Heart right ventricle (tissue), 16 donors: ENCODE results near the gene DKK3. TPM values are rescaled to one million over a fixed set of nuclear protein-coding genes. Genes with fewer than 3 reads are reported as not detected.

ENCODE experiments used
- ATAC-seq, 8 donors: fragments of 200-7000 bp; cut with Tn5 transposase; one replicate each; pipeline ENCODE4 v1.9.1; 2020; ENCODE audit warnings: mild to moderate bottlenecking in 8 of 8, moderate library complexity in 8 of 8, moderate number of reproducible peaks in 1 of 8
- DNase-seq, 2 donors: peaks; one replicate each; pipeline ENCODE4 v3.0.0-alpha.2; 2020
- H3K27ac ChIP-seq, 10 donors: fragments of 200-600 bp; sonication (generic) in 2 of 10; one replicate each; pipeline versions ENCODE4 v1.5.0 to v1.8.0; 2020 to 2022; ENCODE audit warnings: mild to moderate bottlenecking in 3 of 10
- H3K27me3 ChIP-seq, 7 donors: fragments of 200-600 bp; one replicate each; pipeline ENCODE4 v1.8.0; 2021 to 2022; ENCODE audit warnings: mild to moderate bottlenecking in 2 of 7
- H3K36me3 ChIP-seq, 9 donors: fragments of 200-600 bp; sonication (generic) in 1 of 9; one replicate each; pipeline versions ENCODE4 v1.5.0 to v1.8.0; 2020 to 2022; ENCODE audit warnings: mild to moderate bottlenecking in 2 of 9
- H3K4me1 ChIP-seq, 9 donors: fragments of 200-600 bp; sonication (generic) in 1 of 9; one replicate each; pipeline versions ENCODE4 v1.5.0 to v1.8.0; 2020 to 2022; ENCODE audit warnings: mild to moderate bottlenecking in 4 of 9
- H3K4me3 ChIP-seq, 10 donors: fragments of 200-600 bp; sonication (generic) in 2 of 10; one replicate each; pipeline versions ENCODE4 v1.5.0 to v1.8.0; 2020 to 2022; ENCODE audit warnings: mild to moderate bottlenecking in 7 of 10, moderate library complexity in 2 of 10
- H3K9me3 ChIP-seq, 11 donors: fragments of 200-600 bp in 10 of 11; sonication (generic) in 2 of 11; one replicate each; pipeline versions ENCODE4 v1.5.0 to v1.8.0; 2013 to 2022; ENCODE audit warnings: mild to moderate bottlenecking in 2 of 11, control low read depth in 1 of 11, moderate library complexity in 1 of 11
- CTCF ChIP-seq, 9 donors: fragments of 200-600 bp; sonication (generic) in 2 of 9; IDR thresholded peaks; one replicate each; pipeline versions ENCODE4 v1.5.0 to v1.8.0; 2021 to 2022; ENCODE audit warnings: antibody characterized with exemption in 9 of 9, mild to moderate bottlenecking in 5 of 9, moderate library complexity in 1 of 9
- WGBS, 2 donors: extraction: QIAGEN DNeasy Blood & Tissue Kit; methylation state at CpG; one replicate each; pipeline ENCODE4 v1.1.7; 2013; ENCODE audit warnings: inconsistent platforms in 1 of 2; 5-methylcytosine and 5-hydroxymethylcytosine counted together
- intact Hi-C, 10 donors: fragments of 100-400 bp; cut with DNase I; formaldehyde crosslinking; loops; one replicate each; pipeline versions ENCODE4 v1.11.1 to v1.14.2; 2022
- polyA plus RNA-seq, 2 donors: library from polyadenylated mRNA; stranded (reverse); fragments of 200-250 nt; gene quantifications; one replicate each; pipeline ENCODE4 v1.2.3, GENCODE V29; 2013
- total RNA-seq, 10 donors: library from RNA; stranded (reverse); fragmentation: NEBNext Ultra II Directional in 3 of 10; extraction: Animal tissue kit (Norgen Biotek cat#: 25700) in 3 of 10; gene quantifications; one replicate each; pipeline versions ENCODE4 v1.2.1 to v1.2.4, GENCODE V29; 2021 to 2023
- donor health status: Arrhythmogenic right ventricular cardiomyopathy.
- donor health status: ischemic (EF 13 %, LVEDD 7.1; RV severe dilation, severe dysfunction).
- donor health status: healthy with polysubstance abuse.
- donor health status: DM: no; HTN: yes; CAD: no.
- donor health status: DM: no; HTN: no; CAD: no.
- donor health status: ischemic (EF 25% LVEDD 6.9; RV normal size, moderate dysfunction).
- donor health status: ischemic (EF 25% LVEDD 5.7; RV mildly dilated, moderate dysfunction).
- donor health status: healthy.
- donor health status: DM: yes; HTN: yes; CAD: no.
- donor health status: Ischemic cardiomyopathy.
- donor health status: ischemic (EF 35%, LVEDD 5.7; RV mildly dilated, moderate dysfunction).
- donor health status: nonischemic (EF 11% LVEDD 7.7; RV severe dilation, severe dysfunction).
- donor health status: DM: yes; HTN: yes; CAD: no.
- donor health status: PGD.
- donor health status: ischemic (EF 29% LVEDD 5.4; RV normal size, mild dysfunction).
- donor health status: nonischemic (EF 23%, LVEDD 6.1; RV moderate dilation, normal function).

DKK3 gene
- total and polyA plus RNA-seq, 12 donors, result 113 to 1,034 (median 601) TPM

GRCh38 chr11:11915625-11916024 is 92.8 kb downstream of the DKK3 start:
- intact Hi-C loops, result loop anchor here in 3 of 10 donors (10.0 kb wide), 2 partner anchors 101 to 111 kb away; no protein-coding TSS in a partner anchor
- ATAC-seq (no peak), DNase-seq (no peak)
- peaks cover 0 to 19% (median 7%) of the 10 kb centered on the region in 9 donors for H3K4me1 ChIP-seq
- H3K27ac ChIP-seq, result no peak overlapping the region
- WGBS, 2 donors, result 99 to 100% methylated on average over 2 of the region's 2 CpGs
- peaks cover 0 to 58% (median 3%) of the 10 kb centered on the region in 9 donors for H3K36me3 ChIP-seq
- H3K27me3 ChIP-seq, result no peaks in the 10 kb centered on the region
- H3K9me3 ChIP-seq, result no peaks in the 10 kb centered on the region
- H3K4me3 ChIP-seq, result no peak overlapping the region
- no peak for TF ChIP-seq CTCF (IDR thresholded peaks at IDR 0.05)

- Histone ChIP-seq H3K4me3 (no peak overlapping the region), H3K27me3 (no peaks in the 10 kb centered on the region), H3K36me3 (peaks cover 0 to 67% (median 0%) of the 10 kb centered on the region in 9 donors), H3K27ac (no peak overlapping the region), H3K4me1 (peaks cover 0 to 14% (median 7%) of the 10 kb centered on the region in 9 donors), H3K9me3 (no peaks in the 10 kb centered on the region)
- DNase-seq, result no peak
- intact Hi-C loops, result loop anchor here in 3 of 10 donors (10.0 kb wide), 2 partner anchors 99 to 109 kb away; no protein-coding TSS in a partner anchor
- ATAC-seq, result peak in 2 of 8 donors; percentile 38 to 54
- WGBS, 2 donors, result 88 to 98% methylated on average over 1 of the region's 1 CpG
- TF ChIP-seq CTCF (IDR thresholded peaks at IDR 0.05), result no peak
Observed at GRCh38 chr11:11913395-11913794, 95.0 kb downstream of the DKK3 start.

Other genes starting within 250 kb of the DKK3 start
- gene USP47, start 166.7 kb downstream of the DKK3 start, total RNA-seq, result 10 to 100 TPM; 46.4 to 56.4 (median 52.8) TPM
- gene USP47, start 166.7 kb downstream of the DKK3 start, polyA plus RNA-seq, result 10 to 100 TPM; 30.5 to 33.2 TPM
- 10 to 100 TPM; 38.1 to 95.7 (median 72.7) TPM for gene MICAL2, start 102.0 kb upstream of the DKK3 start, total RNA-seq
- 10 to 100 TPM; 32.5 to 57.9 TPM for gene MICAL2, start 102.0 kb upstream of the DKK3 start, polyA plus RNA-seq